Measurements from ENCODE around the gene ADAMTS2. TPM values are rescaled to one million over a fixed set of nuclear protein-coding genes. Genes with fewer than 3 reads are reported as not detected.

Gene ADAMTS2
- total RNA-seq, 4 donors from 2014 or later = 2.3 to 10.6 (median 3.0) TPM

DNA sequence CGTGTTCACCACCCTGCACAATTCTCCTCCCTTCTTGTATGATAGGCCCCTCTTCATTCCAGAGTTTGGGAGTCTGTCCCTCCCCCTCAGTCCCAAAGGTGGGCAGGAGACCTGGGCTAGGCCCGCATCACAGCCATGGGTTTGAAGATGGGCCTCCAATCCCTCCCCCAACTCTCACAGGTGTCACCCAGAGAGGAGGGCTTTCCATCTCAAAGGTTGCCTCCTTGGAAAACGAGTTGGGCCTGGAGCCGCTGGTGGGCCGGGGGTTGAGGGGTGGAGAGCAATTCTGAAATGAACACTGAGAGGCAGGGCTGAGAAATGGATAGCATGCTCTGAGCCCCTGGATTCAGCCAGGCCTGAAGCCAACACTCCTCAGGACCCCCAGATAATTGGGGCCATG, 6.2 kb downstream of the ADAMTS2 start:
- whole genome bisulfite sequencing, 2 donors = 84 to 86% methylated on average over 5 of the region's 5 CpGs
- intact Hi-C loops (cut with DNase I; ENCODE audit: low total_unique reads) = no loop called here
- DNase-seq (ENCODE audit: low spot score in 2 of 2) = no peak
- H3K4me3 ChIP-seq (ENCODE audit: low read depth, poor library complexity, severe bottlenecking) = no peak overlapping the region
- TF ChIP-seq, protein P1, sequence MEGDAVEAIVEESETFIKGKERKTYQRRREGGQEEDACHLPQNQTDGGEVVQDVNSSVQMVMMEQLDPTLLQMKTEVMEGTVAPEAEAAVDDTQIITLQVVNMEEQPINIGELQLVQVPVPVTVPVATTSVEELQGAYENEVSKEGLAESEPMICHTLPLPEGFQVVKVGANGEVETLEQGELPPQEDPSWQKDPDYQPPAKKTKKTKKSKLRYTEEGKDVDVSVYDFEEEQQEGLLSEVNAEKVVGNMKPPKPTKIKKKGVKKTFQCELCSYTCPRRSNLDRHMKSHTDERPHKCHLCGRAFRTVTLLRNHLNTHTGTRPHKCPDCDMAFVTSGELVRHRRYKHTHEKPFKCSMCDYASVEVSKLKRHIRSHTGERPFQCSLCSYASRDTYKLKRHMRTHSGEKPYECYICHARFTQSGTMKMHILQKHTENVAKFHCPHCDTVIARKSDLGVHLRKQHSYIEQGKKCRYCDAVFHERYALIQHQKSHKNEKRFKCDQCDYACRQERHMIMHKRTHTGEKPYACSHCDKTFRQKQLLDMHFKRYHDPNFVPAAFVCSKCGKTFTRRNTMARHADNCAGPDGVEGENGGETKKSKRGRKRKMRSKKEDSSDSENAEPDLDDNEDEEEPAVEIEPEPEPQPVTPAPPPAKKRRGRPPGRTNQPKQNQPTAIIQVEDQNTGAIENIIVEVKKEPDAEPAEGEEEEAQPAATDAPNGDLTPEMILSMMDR (IDR thresholded peaks at IDR 0.05) = no peak
- no peak for TF ChIP-seq POLR2A (IDR thresholded peaks at IDR 0.05)

DNA sequence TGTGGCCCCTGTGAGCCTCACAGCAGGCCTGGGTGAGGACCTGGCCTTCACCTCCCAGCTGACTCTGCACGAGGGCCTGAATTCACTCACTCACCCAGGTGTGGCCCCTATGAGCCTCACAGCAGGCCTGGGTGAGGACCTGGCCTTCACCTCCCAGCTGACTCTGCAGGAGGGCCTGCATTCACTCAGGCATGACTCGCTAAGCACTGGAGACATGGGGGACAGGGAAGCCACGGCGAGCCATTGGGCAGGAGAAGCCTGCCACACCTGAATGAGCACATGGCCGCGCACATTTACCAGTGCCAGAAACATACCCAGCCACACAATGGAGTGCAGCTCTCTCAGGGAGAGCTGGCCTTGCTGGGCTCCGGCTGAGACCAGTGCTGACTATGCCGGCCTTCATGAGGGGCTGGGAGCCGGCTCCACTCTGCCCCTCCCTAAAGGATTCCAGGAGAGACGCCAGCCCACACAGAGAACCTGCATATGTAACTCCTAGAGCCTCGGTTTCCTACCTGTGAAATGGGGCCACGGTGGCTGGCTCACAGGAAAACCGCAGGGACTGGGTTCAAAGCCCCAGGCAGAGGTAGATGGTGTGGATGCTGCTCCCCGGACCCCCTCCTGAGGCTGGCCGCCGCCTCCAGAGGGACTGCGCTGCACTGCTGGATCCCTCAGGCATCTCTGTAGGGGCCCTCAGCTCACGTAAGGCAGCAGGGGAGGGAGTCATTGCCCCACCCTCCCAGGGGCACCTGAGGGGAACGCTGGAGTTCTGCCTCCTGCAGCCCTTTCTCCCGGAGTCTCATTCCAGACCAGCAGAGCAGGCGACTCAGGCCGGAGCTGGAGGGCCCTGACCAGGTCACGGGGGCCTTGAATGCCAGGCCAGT, 7.2 kb downstream of the ADAMTS2 start:
- no peak for DNase-seq (ENCODE audit: low spot score in 2 of 2)
- TF ChIP-seq, protein P1 (IDR thresholded peaks at IDR 0.05) = no peak
- no peak for TF ChIP-seq POLR2A (IDR thresholded peaks at IDR 0.05)

DNA sequence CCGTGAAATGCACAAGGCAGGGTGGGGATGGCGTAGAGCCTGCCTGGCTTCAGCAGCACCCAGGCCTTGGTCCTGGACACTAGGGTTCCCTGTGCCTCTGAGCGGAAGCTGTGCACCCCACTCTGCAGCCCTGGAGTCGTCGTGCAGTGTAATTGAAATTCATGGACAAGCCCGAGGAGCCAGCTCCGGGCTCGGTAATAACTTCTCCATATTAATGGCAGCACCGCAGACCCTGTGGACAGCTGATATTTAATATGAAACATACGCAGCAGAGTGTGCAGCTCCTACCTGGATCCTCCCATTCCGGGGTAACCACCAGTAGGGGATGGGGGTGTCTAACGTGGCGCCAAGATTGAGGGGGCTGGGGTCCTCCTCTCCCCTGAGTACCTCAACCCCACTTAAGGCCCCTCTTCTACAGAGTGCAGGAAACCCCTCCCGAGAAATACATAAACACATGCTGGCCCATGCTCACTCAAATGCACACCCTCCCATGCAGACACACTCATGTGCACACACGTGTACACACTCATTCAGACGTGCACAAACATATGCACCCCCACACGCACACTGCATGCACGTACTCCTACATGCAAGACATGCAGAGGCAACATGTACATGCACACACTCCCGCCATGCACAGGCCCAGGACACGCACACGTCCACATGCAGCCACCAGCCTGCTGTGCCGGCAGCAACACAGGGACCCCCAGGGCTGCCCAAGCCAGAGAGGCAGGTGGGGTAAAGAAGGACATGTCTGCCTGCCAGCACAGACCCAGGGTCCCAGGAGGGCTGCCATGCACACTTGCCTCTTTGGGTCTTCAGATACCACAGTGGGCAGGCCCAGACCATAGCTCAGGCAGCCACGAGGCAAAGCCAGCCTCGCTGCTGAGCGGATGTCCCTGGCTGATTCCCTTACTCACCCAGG, 8.1 kb downstream of the ADAMTS2 start:
- TF ChIP-seq, protein P1 (IDR thresholded peaks at IDR 0.05) = no peak
- TF ChIP-seq POLR2A (IDR thresholded peaks at IDR 0.05) = no peak
- DNase-seq (ENCODE audit: low spot score in 2 of 2) = no peak
- intact Hi-C loops (cut with DNase I; ENCODE audit: low total_unique reads) = no loop called here
- WGBS, 2 donors = 82 to 89% methylated on average over 21 to 25 of the region's 25 CpGs
- H3K4me3 ChIP-seq (ENCODE audit: low read depth, poor library complexity, severe bottlenecking) = no peak overlapping the region

More for the DNA sequence above, 7.2 kb downstream of the ADAMTS2 start:
- no peak overlapping the region for H3K4me3 ChIP-seq (ENCODE audit: low read depth, poor library complexity, severe bottlenecking)
- 76 to 81% methylated on average over 7 to 19 of the region's 23 CpGs for WGBS, 2 donors
- intact Hi-C loops (cut with DNase I; ENCODE audit: low total_unique reads) = no loop called here

DNA sequence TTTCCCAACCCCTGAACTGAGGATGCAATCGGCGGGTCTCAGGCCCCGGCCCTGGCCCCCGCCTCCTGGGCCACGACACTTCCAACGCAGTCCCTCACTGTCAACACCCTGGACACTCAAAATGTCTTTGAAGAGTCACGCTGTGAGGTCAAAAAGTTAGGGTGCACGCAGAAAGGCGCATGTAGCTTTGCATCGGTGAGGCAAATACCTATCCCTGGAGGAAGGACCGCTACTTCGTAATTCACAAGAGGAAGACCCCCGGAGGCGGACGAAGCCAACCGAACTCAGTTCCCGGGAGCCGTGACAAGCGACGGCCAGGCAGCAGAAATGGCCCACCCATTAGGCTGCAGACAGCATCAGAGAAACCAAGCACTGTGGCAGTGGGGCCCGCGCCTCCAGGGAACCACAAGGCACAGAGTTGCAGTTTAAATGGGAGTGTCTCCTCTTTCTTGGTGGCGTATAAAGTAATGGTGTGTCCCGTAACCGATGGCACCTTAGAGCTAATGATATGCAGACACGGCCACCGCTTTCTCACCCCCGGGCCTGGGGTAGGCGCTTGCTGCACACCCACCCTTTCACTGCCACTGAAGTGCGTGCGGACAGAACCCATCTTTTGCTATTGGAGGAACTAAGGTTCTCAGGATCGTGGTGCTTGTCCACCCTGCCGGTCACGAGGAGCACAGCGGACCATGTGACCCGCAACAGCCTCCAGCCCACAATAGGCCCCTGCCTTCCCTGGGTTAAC, 9.0 kb downstream of the ADAMTS2 start:
- no peak for DNase-seq (ENCODE audit: low spot score in 2 of 2)
- intact Hi-C loops (cut with DNase I; ENCODE audit: low total_unique reads) = no loop called here
- 71 to 85% methylated on average over 36 of the region's 36 CpGs for WGBS, 2 donors
- no peak for TF ChIP-seq POLR2A (IDR thresholded peaks at IDR 0.05)
- TF ChIP-seq, protein P1 (IDR thresholded peaks at IDR 0.05) = no peak
- H3K4me3 ChIP-seq (ENCODE audit: low read depth, poor library complexity, severe bottlenecking) = no peak overlapping the region

All from lower leg skin (tissue), 4 donors.